ENCODE measurements around the gene HHAT. TPM values are rescaled to one million over a fixed set of nuclear protein-coding genes. Genes with fewer than 3 reads are reported as not detected.

Gene HHAT
- total RNA-seq, 2 experiments from 2014 or later = 0.99 to 1.4 TPM

GRCh38 chr1:210706246-210706645, 377.5 kb downstream of the HHAT start:
- Mint-ChIP-seq H3K4me3 (no peak overlapping the region), H3K4me1 (ENCODE audit: low read depth) (no peaks in the 10 kb centered on the region), H3K27ac (no peak overlapping the region), H3K36me3 (ENCODE audit: low read depth) (no peaks in the 10 kb centered on the region), H3K27me3 (no peaks in the 10 kb centered on the region), H3K9me3 (no peaks in the 10 kb centered on the region)
- ChIA-PET CTCF (no interaction called here), POLR2A (no interaction called here)
- no peak for TF ChIP-seq CTCF (IDR thresholded peaks at IDR 0.05)
- intact Hi-C loops (cut with micrococcal nuclease) = no loop called here
- no peak for DNase-seq
- no peak for ATAC-seq

- no peak overlapping the region for H3K27ac Mint-ChIP-seq
- ChIA-PET POLR2A (no interaction called here), CTCF (no interaction called here)
- DNase-seq (no peak), ATAC-seq (no peak)
- no peaks in the 10 kb centered on the region for H3K4me1 Mint-ChIP-seq (ENCODE audit: low read depth)
- TF ChIP-seq CTCF (IDR thresholded peaks at IDR 0.05) = no peak
- H3K4me3 Mint-ChIP-seq = no peak overlapping the region
- intact Hi-C loops (cut with micrococcal nuclease) = no loop called here
- no peaks in the 10 kb centered on the region for H3K9me3 Mint-ChIP-seq
- H3K27me3 Mint-ChIP-seq = no peaks in the 10 kb centered on the region
- no peaks in the 10 kb centered on the region for H3K36me3 Mint-ChIP-seq (ENCODE audit: low read depth)
Measured at GRCh38 chr1:210707300-210708240, 378.9 kb downstream of the HHAT start.

- no peak for DNase-seq
- no peak for ATAC-seq
- no peaks in the 10 kb centered on the region for H3K4me1 Mint-ChIP-seq (ENCODE audit: low read depth)
- no peak overlapping the region for H3K4me3 Mint-ChIP-seq
- POLR2A ChIA-PET = no interaction called here
- H3K9me3 Mint-ChIP-seq = no peaks in the 10 kb centered on the region
- CTCF ChIA-PET = no interaction called here
- no peak overlapping the region for H3K27ac Mint-ChIP-seq
- no peaks in the 10 kb centered on the region for H3K36me3 Mint-ChIP-seq (ENCODE audit: low read depth)
- intact Hi-C loops (cut with micrococcal nuclease) = no loop called here
- no peak for TF ChIP-seq CTCF (IDR thresholded peaks at IDR 0.05)
- no peaks in the 10 kb centered on the region for H3K27me3 Mint-ChIP-seq
Measured at GRCh38 chr1:210709701-210710100, 381.0 kb downstream of the HHAT start.

GRCh38 chr1:210711825-210712612, 383.3 kb downstream of the HHAT start:
- no peak for TF ChIP-seq CTCF (IDR thresholded peaks at IDR 0.05)
- DNase-seq (no peak), ATAC-seq (no peak)
- intact Hi-C loops (cut with micrococcal nuclease) = no loop called here
- H3K4me3 Mint-ChIP-seq = no peak overlapping the region
- no peaks in the 10 kb centered on the region for H3K27me3 Mint-ChIP-seq
- H3K27ac Mint-ChIP-seq = no peak overlapping the region
- H3K36me3 Mint-ChIP-seq (ENCODE audit: low read depth) = no peaks in the 10 kb centered on the region
- ChIA-PET POLR2A (no interaction called here), CTCF (no interaction called here)
- H3K9me3 Mint-ChIP-seq = no peaks in the 10 kb centered on the region
- no peaks in the 10 kb centered on the region for H3K4me1 Mint-ChIP-seq (ENCODE audit: low read depth)

GRCh38 chr1:210715072-210715471, 386.4 kb downstream of the HHAT start:
- Mint-ChIP-seq H3K9me3 (no peaks in the 10 kb centered on the region), H3K4me3 (no peak overlapping the region), H3K27me3 (no peaks in the 10 kb centered on the region), H3K4me1 (ENCODE audit: low read depth) (no peaks in the 10 kb centered on the region), H3K27ac (no peak overlapping the region), H3K36me3 (ENCODE audit: low read depth) (no peaks in the 10 kb centered on the region)
- DNase-seq (no peak), ATAC-seq (no peak)
- intact Hi-C loops (cut with micrococcal nuclease) = no loop called here
- no peak for TF ChIP-seq CTCF (IDR thresholded peaks at IDR 0.05)
- ChIA-PET CTCF (no interaction called here), POLR2A (interaction anchor here (0.7 kb wide), 1 partner anchor 390 kb away, joined by 6 read pairs; no protein-coding TSS in a partner anchor)
